GM21825 (cell line): ENCODE results near the gene SALL3.

Experiments
- ATAC-seq: cut with Tn5 transposase; IDR thresholded peaks from one replicate; pipeline ENCODE4 v1.9.1; 2021; ENCODE audit warnings: mild to moderate bottlenecking, moderate library complexity; ENCODE audit not compliant: unreplicated experiment

The SALL3 gene

DNA sequence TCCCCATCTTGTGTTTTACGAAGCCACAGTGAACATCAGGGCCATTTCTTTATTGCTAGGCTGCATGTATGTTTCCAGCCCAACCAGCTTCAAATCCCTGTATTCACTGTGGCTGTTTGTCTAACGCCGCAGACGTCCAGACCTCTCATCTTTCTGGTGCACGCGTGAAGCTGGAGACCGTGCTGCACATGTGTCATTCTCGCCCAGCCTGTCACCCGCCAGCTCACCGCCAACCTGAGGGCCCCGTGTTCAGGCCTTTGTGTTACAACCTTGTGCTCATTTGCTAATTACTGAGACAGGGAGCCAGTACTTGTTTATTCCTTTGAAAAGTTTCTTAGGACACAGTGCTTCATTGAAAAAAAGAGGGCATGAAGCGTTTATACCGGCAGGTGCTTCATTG is 21.4 kb downstream of the SALL3 start:
- no peak for ATAC-seq

DNA sequence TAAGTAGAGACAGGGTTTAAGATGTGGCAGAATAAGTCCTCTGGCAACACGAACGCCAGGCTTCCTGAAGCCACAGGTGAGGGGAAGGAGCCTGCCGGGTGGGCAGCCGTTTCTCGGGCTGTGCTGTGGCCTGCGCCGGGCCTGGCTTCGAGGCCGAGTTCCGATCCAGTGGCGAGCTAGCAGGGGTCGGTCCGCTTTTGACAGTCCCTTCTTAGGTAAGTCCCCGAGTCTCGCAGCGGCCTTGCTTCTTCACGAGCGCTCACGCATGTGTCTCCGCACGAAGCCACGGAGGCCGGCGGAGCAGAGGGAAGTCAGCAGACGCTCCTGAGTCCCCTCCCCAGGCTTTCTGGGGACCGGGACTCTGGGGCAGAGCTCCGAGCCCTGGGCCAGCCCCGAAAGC is 26.0 kb downstream of the SALL3 start:
- ATAC-seq: no peak

- no peak for ATAC-seq
These were observed 26.6 kb downstream of the SALL3 start for GRCh38 chr18:79006106-79006795.

DNA sequence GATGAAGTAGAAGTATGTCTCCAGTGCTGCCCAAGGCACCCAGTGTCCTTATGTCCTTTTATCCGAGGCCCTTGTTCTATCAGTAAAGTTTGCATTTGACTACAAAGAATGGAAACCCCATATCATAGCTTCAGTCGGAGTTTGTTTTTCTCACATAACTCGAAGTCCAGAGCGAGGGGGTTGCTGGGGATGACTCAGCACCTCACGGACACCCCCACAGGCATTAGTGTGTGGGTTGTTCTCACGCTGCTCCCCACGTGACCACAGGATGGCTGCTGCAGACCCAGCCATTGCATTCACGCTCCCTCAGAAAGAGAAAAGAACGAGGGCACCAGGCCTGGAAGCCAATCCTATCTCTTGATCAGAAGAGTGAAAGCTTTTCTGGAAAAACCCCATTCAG is 27.8 kb downstream of the SALL3 start:
- ATAC-seq: no peak

DNA sequence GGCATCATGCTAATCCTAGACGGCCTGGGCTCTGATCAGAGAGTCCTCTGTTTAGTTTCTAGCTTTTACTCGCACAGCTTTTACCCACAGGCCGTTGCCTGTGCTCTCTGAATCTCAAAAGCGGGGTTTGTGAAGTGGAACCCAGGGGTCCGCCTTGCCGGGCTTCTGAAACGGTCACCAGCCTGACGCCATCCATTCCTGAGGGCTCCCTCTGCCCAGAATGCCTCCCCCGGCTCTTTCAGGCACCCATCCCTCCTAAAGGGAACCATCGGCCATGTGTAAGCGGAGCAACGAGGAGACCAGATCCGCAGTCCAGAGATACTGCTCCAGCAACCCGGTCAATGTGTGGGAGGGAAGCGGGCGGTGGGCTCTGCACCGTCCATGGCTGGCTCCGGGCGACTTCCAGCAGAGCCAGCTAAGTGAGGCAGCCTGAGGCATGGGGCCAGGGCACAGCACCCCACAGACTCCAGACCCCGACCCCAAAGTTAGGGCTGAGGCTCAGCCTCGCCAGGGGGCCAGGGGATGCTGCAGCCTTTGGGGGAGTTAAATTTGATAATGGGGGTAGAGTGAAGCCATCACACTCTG is 28.8 kb downstream of the SALL3 start:
- ATAC-seq: no peak

- no peak for ATAC-seq
These were observed 31.2 kb downstream of the SALL3 start for GRCh38 chr18:79010802-79011201.

DNA sequence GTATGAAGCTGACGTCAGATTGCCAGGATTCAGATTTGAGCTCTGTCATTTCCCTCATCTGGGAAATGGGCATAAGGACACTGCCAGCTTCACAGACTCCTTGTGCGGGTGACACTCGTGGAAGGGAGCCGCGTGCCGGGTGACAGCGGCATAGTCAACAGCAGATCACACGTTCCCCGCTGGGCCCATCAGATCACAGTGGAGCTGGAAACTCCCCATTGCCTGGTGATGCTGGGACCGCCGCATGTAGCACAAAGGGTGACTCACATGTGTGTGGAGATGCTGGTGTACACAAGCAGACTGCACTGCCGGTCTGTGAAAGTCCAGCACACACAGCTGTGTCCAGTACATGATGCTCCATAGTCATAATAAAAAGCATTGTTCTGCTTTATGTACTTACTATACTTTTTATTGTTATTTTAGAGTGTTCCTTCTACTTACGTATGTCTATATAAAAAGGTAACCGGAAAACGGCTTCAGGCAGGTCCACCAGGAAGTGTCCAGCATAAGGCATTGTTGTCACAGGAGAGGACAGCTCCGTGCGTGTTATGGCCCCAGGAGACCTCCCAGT is 31.8 kb downstream of the SALL3 start:
- ATAC-seq: no peak

DNA sequence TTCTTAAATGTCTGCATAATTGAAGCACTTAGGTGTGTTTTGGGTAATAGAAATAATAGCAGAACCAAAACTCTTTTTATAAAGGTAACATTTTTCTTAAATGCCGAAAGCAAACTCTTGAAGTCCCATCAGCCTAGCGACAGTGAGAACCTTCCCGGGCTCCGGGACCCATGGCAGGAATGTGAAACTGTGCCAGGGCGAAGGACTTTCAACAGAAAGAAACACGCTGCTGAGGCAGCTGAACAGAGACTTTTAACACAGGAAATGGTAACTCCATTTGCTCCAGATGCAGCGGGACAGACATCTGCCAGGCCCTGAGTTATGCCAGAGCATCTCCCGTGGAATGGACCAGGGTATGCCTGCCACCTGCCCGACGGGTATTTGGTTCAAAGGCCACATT is 34.3 kb downstream of the SALL3 start:
- ATAC-seq: no peak

DNA sequence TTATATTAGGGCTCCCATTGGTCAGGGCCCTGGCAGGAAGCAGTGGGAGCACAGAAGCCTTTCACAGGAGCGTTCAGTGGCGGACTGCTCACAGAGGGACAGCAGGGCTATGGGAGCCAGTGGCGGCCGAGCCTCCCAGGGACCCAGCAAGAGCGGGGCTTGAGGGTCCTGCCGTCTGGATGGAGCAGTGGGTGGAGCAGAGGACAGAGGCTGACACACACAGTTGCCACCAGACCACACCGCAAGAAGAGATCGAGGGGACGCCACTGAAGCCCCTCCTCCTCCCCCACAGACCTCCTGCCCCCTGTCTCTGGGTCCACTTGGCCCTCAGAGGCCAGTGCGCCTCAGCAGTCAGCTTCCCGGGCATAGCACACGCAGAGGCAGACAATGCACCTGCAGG is 39.3 kb downstream of the SALL3 start:
- ATAC-seq: no peak

GRCh38 chr18:79019881-79020280 is 40.3 kb downstream of the SALL3 start:
- ATAC-seq: no peak

DNA sequence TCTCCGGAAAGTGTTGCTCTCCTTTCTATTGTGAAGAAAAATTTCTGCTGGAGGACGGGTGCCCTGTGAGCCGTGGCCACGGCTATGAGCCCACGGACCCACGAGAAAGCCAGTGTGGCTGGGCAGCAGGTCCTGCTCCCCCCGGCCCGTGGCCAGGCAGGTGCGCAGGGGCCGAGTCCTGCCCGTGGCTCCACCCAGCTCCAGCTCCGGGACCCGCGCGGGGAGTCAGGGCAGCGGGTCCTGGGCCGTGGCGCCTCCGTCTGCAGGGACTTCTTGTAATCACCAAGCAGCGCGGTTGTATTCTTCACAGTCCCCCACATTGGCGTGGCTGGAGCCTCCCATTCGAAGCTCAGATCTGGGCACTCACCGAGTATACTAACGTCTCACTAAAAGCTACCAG is 43.0 kb downstream of the SALL3 start:
- ATAC-seq: no peak

DNA sequence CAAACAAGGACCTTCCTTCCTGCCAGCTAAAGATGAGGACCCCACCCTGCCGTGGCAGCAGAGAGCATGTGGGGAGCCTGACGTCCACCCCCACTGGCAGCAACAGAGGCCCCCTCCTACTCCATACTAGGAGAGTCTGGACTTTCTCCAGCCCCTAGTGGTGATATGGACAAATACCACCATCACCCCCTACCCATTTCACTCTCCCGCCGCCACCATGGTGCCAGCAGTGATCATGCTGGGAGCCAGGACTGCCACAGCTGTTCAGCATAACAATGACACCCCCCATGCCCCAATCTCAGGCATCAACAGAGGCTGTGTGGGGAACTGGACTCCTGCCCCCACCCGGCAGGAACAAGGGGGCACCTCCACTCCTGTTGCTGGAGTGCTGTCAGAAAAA is 46.9 kb downstream of the SALL3 start:
- ATAC-seq: no peak

DNA sequence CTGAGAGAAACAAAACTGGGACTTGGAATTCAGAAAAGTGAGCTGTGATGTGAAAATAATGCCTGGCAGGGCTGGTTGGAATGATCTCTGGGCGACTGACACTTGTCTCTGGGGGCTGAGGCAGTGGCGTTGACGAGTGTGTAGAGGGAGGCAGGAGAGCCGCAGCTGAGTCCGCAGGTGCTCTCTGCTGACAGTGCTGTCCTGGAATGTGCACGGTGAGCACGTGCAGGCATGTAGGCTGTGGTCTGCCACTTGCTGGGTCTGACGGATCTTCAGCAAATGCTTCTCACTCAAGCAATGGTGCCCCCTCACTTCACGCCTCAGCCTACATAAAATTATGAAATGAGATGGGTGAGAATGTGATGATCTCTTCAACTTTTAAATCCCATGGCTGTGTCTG is 51.1 kb downstream of the SALL3 start:
- no peak for ATAC-seq

GRCh38 chr18:79042276-79042675 is 62.7 kb downstream of the SALL3 start:
- no peak for ATAC-seq

DNA sequence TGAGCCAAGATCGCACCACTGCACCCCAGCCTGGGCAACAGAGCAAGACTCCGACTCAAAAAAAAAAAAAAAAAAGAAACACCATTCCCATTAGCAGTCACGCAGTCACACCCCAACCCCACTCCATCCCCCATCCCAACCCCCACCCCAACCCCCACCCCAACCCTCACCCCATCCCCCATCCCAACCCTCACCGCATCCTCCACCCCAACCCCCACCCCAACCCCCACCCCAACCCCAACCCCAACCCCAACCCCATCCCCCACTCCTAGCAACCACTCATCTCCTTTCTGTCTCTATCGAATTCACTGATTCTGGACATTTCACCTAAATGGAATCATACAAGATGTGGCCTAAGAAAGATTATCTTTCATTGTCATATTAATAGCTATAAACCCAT is 63.7 kb downstream of the SALL3 start:
- ATAC-seq: no peak

GRCh38 chr18:79046522-79046921 is 66.9 kb downstream of the SALL3 start:
- ATAC-seq: no peak

- no peak for ATAC-seq
These were observed 68.1 kb downstream of the SALL3 start for GRCh38 chr18:79047556-79048244.

DNA sequence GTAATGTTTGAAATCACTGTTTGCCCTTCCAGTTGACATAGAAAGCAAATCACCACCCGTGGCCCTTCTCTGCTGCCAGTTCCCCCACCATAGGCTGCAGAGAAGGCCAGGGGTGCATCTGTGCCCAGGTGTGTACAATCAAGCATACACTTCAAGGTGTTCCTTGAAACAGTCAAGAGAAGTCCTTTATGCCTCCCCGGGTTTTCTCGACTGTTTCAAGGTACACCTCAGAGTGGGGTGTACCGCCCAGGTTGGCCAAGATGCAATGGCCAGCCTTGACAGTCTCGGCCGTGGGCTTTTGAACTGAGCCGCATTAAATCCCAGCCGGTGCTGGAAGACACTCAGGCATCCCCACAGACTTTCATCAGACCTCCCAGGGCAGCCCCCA is 68.6 kb downstream of the SALL3 start:
- no peak for ATAC-seq

DNA sequence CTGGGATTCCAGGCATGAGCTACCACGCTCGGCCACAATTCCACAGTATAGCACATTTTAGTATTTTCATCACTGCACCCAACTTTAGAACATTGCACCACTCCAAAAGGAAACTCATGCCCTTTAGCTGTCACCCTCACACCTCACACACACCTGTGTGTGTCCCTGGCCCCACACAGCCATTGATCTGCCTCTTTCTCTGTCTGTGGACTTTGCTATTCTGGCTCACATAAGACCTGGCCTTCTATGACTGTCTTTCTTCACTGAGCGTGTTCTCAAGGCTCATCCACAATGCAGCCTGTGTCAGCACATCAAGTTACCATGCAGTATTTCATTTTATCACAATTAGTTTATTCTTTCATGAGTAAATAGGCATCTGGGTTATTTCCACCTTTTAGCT is 69.9 kb downstream of the SALL3 start:
- ATAC-seq: no peak
